LNCaP clone FGC (cell line): ENCODE data around the gene SOAT1.

Experiments
- DNase-seq: peaks from one replicate; pipeline ENCODE4 v3.0.0-alpha.2; 2011; ENCODE audit warnings: low read depth
- H3K4me3 ChIP-seq: 2 replicates; pipeline ENCODE4 v1.5.1; 2011; ENCODE audit warnings: mild to moderate bottlenecking, low read depth, low read length, control low read depth
- TF ChIP-seq, protein P1 (sequence below): IDR thresholded peaks from 2 replicates; pipeline ENCODE4 v1.5.1; 2012; ENCODE audit warnings: mild to moderate bottlenecking; ENCODE audit not compliant: control insufficient read depth, insufficient read depth; ENCODE audit errors: extremely low read depth

Gene SOAT1

DNA sequence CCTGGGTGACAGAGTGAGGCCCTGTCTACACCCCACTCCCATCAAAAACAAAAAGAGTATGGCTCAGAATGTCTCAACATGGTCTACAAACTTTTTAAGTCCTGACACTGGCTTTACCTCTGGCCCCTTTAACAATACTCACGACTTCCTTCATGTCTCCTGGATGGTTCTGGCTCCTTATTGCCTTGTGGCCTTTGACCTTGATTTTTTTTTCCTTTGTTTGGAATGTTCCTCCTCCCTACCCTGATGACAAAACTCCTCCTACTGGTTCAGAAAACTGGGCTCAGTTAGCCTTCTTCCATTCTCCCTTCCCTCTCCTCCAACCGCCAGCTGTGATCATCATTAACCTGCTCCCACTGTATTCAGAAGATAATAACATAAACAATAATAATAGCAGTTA, 4.6 kb upstream of the SOAT1 start:
- TF ChIP-seq, protein P1, sequence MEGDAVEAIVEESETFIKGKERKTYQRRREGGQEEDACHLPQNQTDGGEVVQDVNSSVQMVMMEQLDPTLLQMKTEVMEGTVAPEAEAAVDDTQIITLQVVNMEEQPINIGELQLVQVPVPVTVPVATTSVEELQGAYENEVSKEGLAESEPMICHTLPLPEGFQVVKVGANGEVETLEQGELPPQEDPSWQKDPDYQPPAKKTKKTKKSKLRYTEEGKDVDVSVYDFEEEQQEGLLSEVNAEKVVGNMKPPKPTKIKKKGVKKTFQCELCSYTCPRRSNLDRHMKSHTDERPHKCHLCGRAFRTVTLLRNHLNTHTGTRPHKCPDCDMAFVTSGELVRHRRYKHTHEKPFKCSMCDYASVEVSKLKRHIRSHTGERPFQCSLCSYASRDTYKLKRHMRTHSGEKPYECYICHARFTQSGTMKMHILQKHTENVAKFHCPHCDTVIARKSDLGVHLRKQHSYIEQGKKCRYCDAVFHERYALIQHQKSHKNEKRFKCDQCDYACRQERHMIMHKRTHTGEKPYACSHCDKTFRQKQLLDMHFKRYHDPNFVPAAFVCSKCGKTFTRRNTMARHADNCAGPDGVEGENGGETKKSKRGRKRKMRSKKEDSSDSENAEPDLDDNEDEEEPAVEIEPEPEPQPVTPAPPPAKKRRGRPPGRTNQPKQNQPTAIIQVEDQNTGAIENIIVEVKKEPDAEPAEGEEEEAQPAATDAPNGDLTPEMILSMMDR: no peak
- no peak for DNase-seq
- no peak overlapping the region for H3K4me3 ChIP-seq

DNA sequence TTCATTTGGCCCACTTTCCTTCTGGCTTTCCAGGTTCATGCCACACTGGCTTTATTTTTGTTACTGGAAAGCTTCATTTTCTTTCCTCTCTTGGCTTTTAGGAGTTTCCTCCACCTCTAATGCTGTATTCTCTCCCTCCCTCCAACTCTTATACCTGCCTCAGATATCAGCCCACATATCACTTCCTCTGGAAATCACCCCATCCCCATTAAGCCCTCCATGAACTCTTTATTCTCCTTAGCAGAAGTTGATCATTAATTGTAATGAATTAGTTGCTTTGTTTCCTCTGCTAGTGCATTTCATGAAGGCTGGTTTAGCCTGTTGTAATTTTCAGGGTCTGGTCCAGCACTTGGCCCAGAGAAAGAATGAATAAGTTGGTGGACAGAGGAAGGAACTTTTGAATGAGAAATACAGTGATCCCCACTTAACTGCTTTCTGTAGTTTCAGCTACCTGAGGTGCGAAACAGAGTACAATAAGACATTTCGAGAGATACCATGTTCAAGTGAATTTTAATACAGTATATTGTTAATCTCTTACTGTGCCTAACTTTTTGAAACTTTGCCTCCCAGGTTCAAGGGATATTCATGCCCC, 1.7 kb downstream of the SOAT1 start:
- DNase-seq: no peak
- TF ChIP-seq, protein P1: no peak
- no peak overlapping the region for H3K4me3 ChIP-seq

DNA sequence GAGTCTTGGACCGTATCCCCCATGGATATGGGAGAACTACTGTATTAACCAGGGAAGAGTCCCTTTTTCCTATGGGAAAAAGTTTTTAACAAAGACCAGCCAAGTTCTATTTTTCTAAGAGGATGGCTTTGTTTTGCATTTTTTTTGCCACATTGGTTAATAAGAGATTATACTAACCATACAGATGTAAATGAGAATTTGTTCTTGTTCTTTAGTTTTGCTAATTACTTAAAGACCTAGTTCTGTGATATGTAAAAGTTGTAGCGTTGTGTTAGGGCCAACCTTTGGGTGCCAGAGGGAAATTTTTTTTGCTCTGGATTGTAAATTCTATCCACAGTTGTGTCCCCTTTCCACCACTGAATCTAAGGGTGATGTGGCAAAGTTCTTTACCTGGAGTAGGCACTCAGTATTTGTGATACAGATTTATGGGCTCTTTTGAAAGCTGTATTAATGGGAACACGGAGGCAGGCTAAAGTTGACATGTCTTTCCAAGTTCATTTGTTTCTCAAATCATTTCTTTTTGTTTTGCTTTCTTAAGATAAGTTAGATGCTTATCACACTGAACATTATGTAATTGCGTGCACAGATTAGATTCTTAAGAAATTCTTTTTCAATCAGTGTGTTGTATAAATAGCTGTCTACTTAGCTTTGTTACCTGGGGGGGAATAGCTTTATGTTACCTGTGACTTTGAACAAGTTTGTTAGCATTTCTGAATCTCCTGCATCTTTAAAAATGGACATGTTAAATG, 2.9 kb downstream of the SOAT1 start:
- TF ChIP-seq, protein P1: no peak
- no peak overlapping the region for H3K4me3 ChIP-seq
- peak; percentile 62 for DNase-seq

DNA sequence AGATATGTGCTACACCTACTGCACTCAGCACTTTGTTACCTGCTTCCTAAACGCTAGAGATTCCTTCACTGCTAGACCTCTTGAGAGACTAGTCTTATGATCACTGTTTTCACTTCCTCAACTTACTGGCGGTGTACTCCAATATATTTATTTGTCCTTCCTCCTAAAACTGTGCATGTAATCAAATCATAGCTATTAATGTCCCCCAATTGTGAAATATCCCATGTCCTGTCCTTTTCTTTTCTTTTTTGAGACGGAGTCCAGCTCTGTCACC, 3.4 kb downstream of the SOAT1 start:
- DNase-seq: no peak
- TF ChIP-seq, protein P1: no peak
- H3K4me3 ChIP-seq: no peak overlapping the region

DNA sequence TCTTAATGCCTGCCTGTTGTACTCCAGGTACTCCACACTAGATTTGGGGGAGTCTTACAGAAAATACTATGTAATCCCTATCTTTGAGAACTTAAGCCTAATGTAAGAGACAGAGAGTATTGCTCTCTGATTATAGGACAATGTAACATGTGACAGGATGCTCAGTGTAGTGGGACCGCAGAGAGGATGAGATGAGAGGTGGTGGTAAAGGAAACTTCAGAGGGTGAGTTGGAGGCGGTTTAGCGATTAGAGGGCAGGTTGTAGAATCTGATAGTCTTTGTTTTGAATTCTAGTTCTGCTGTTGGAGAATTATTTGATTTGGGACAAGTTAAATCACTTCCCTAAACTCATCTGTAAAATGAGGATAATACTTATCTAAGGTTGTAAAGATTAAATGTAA, 5.4 kb downstream of the SOAT1 start:
- no peak for DNase-seq
- no peak overlapping the region for H3K4me3 ChIP-seq
- TF ChIP-seq, protein P1: no peak

DNA sequence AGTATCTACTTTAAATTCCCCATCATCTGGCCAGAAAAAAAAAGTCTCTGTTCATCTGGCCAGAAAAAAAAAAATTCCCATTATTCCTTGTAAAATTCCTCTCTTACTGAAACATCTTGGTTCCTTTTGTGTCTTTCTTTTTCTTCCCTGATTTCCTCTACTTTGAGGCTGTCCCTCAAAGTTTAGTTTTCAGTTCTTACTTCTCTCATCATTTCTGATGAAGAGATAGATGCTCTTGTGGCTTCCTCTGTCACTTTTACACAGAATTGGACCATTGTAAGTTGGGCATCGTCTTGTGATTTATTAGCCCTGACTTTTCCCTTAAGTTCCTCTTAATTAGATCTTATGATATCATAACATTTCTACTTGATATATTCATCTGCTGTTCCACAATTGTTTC, 6.5 kb downstream of the SOAT1 start:
- no peak overlapping the region for H3K4me3 ChIP-seq

More for the DNA sequence above, 6.5 kb downstream of the SOAT1 start:
- TF ChIP-seq, protein P1: no peak
- no peak for DNase-seq
